CD14-positive monocyte (primary cell): ENCODE measurements around the gene PIK3C2B. TPM values are rescaled to one million over a fixed set of nuclear protein-coding genes. Genes with fewer than 3 reads are reported as not detected.

ENCODE experiments used
- DNase-seq, 3 donors: peaks; one replicate each; pipeline ENCODE4 v3.0.0-alpha.2; 2011 to 2022
- H2AFZ ChIP-seq: 2 replicates; pipeline ENCODE4 v1.6.0; 2012; ENCODE audit warnings: mild to moderate bottlenecking, low read depth, low read length, inconsistent platforms; ENCODE audit not compliant: insufficient read depth, poor library complexity, severe bottlenecking
- H3K27ac ChIP-seq, 2 donors: 1 replicate in 1 of 2; 2 replicates in 1 of 2; pipeline ENCODE4 v1.5.1; 2012 to 2013; ENCODE audit warnings: low read length in 2 of 2, control low read depth in 1 of 2, inconsistent platforms in 1 of 2, low read depth in 1 of 2, mild to moderate bottlenecking in 1 of 2
- H3K27me3 ChIP-seq, 2 donors: one replicate each; pipeline versions ENCODE4 v1.6.0 to v1.6.1; 2011 to 2013; ENCODE audit warnings: low read length in 2 of 2; ENCODE audit not compliant: control insufficient read depth in 2 of 2, insufficient read depth in 2 of 2
- H3K36me3 ChIP-seq, 2 donors: replicated peaks in 1 of 2; 1 replicate in 1 of 2; 2 replicates in 1 of 2; pipeline versions ENCODE4 v1.5.1 to v1.6.1; 2012 to 2013; ENCODE audit warnings: low read length in 2 of 2, control low read depth in 1 of 2, inconsistent platforms in 1 of 2, mild to moderate bottlenecking in 1 of 2; ENCODE audit not compliant: insufficient read depth in 2 of 2, control insufficient read depth in 1 of 2
- H3K4me1 ChIP-seq, 2 donors: 1 replicate in 1 of 2; 2 replicates in 1 of 2; pipeline versions ENCODE4 v1.5.1 to v1.6.1; 2012 to 2013; ENCODE audit warnings: low read length in 2 of 2, control low read depth in 1 of 2, inconsistent platforms in 1 of 2, mild to moderate bottlenecking in 1 of 2, moderate library complexity in 1 of 2; ENCODE audit not compliant: insufficient read depth in 2 of 2, control insufficient read depth in 1 of 2
- H3K4me2 ChIP-seq: replicated peaks from 2 replicates; pipeline ENCODE3; 2012; ENCODE audit warnings: low read length, moderate library complexity, mild to moderate bottlenecking; ENCODE audit not compliant: poor library complexity, severe bottlenecking; ENCODE audit errors: extremely low read depth
- H3K4me3 ChIP-seq, 3 experiments: fragments of 200-600 bp in 1 of 3; sonication (generic) in 1 of 3; replicated peaks in 1 of 3; 1 replicate in 2 of 3; 2 replicates in 1 of 3; pipeline ENCODE4 v1.5.1; 2011 to 2013; ENCODE audit warnings: low read length in 3 of 3, mild to moderate bottlenecking in 3 of 3, control low read depth in 2 of 3, low read depth in 2 of 3, inconsistent platforms in 1 of 3, moderate library complexity in 1 of 3
- H3K79me2 ChIP-seq: 2 replicates; pipeline ENCODE4 v1.6.0; 2012; ENCODE audit warnings: mild to moderate bottlenecking, control low read depth, inconsistent platforms, low read length, moderate library complexity; ENCODE audit not compliant: insufficient read depth
- H3K9ac ChIP-seq: 2 replicates; pipeline ENCODE4 v1.6.0; 2017; ENCODE audit warnings: low read length, mild to moderate bottlenecking; ENCODE audit not compliant: insufficient read depth, poor library complexity, severe bottlenecking
- H3K9me3 ChIP-seq, 2 donors: replicated peaks in 1 of 2; 1 replicate in 1 of 2; 2 replicates in 1 of 2; pipeline versions ENCODE4 v1.5.1 to v1.6.1; 2012 to 2013; ENCODE audit warnings: low read length in 2 of 2, control low read depth in 1 of 2; ENCODE audit not compliant: control insufficient read depth in 1 of 2, insufficient read depth in 1 of 2
- H4K20me1 ChIP-seq: 2 replicates; pipeline ENCODE4 v1.6.0; 2012; ENCODE audit warnings: mild to moderate bottlenecking, low read length, control low read depth, moderate library complexity; ENCODE audit not compliant: insufficient read depth
- H3K27ac Mint-ChIP-seq, 7 donors: one replicate each; pipeline ENCODE4 v1.8.0; 2020; ENCODE audit warnings: mild to moderate bottlenecking in 7 of 7, mixed read lengths in 7 of 7, moderate library complexity in 6 of 7, inconsistent platforms in 2 of 7
- H3K27me3 Mint-ChIP-seq, 3 donors: one replicate each; pipeline ENCODE4 v1.8.0; 2021 to 2022; ENCODE audit warnings: low read depth in 3 of 3, mild to moderate bottlenecking in 3 of 3, mixed read lengths in 3 of 3, moderate library complexity in 3 of 3, inconsistent platforms in 1 of 3
- H3K36me3 Mint-ChIP-seq, 2 donors: one replicate each; pipeline ENCODE4 v1.8.0; 2020; ENCODE audit warnings: mixed read lengths in 2 of 2, inconsistent platforms in 1 of 2, mild to moderate bottlenecking in 1 of 2
- H3K4me1 Mint-ChIP-seq: one replicate; pipeline ENCODE4 v1.8.0; 2020; ENCODE audit warnings: mild to moderate bottlenecking, mixed read lengths
- H3K4me3 Mint-ChIP-seq, 2 donors: one replicate each; pipeline ENCODE4 v1.8.0; 2020; ENCODE audit warnings: mild to moderate bottlenecking in 2 of 2, mixed read lengths in 2 of 2, moderate library complexity in 1 of 2
- H3K9me3 Mint-ChIP-seq, 7 donors: one replicate each; pipeline ENCODE4 v1.8.0; 2020 to 2022; ENCODE audit warnings: mixed read lengths in 7 of 7, mild to moderate bottlenecking in 6 of 7, moderate library complexity in 6 of 7, inconsistent platforms in 2 of 7
- CTCF ChIP-seq: fragments of 200-600 bp; IDR thresholded peaks from one replicate; pipeline ENCODE4 v1.8.0; 2022; ENCODE audit warnings: antibody characterized with exemption, mild to moderate bottlenecking
- WGBS: methylation state at CpG from one replicate; pipeline ENCODE4 v1.1.5; 2013; ENCODE audit warnings: missing lambda C conversion rate; ENCODE audit not compliant: insufficient coverage; 5-methylcytosine and 5-hydroxymethylcytosine counted together
- intact Hi-C, 2 donors: fragments of 100-400 bp; cut with micrococcal nuclease; formaldehyde crosslinking; loops; one replicate each; pipeline versions ENCODE4 v1.15.0 to v1.15.1; 2023
- polyA plus RNA-seq, 3 donors: library from polyadenylated mRNA; depleted of rRNA in 1 of 3; unstranded in 2 of 3; stranded (reverse) in 1 of 3; fragments of 300-500 nt in 2 of 3; fragments of >200 nt in 1 of 3; fragmentation: Illumina TruSeq in 2 of 3; gene quantifications; 1 replicate in 2 of 3; 2 replicates in 1 of 3; pipeline ENCODE4 v1.2.3, GENCODE V29; 2012 to 2021

The PIK3C2B gene
- polyA plus RNA-seq, 3 donors = 0.04 to 1.4 TPM; not detected in 1

GRCh38 chr1:204455063-204455830, 39.4 kb downstream of the PIK3C2B start:
- no peaks in the 10 kb centered on the region for H4K20me1 ChIP-seq
- H2AFZ ChIP-seq = no peak overlapping the region
- H3K4me1 Mint-ChIP-seq = peaks cover 2% of the 10 kb centered on the region
- 94% methylated on average over 10 of the region's 18 CpGs for WGBS
- intact Hi-C loops = no loop called here
- H3K4me2 ChIP-seq = no peak overlapping the region
- H3K27ac Mint-ChIP-seq = peak overlapping the region in 4 of 7 donors; percentile 6 to 77 (median 40)
- H3K27me3 ChIP-seq = no peaks in the 10 kb centered on the region
- no peak overlapping the region for H3K9ac ChIP-seq
- DNase-seq = no peak
- H3K36me3 ChIP-seq = peaks cover 0 to 3% of the 10 kb centered on the region in 2 donors
- H3K9me3 ChIP-seq = no peaks in the 10 kb centered on the region
- H3K36me3 Mint-ChIP-seq = peaks cover 15 to 25% of the 10 kb centered on the region in 2 donors
- H3K9me3 Mint-ChIP-seq = no peaks in the 10 kb centered on the region
- no peak overlapping the region for H3K27ac ChIP-seq
- no peak for TF ChIP-seq CTCF
- H3K27me3 Mint-ChIP-seq = peaks cover 0 to 5% (median 2%) of the 10 kb centered on the region in 3 donors
- H3K4me3 Mint-ChIP-seq = no peak overlapping the region
- no peak overlapping the region for H3K4me3 ChIP-seq
- H3K79me2 ChIP-seq = no peaks in the 10 kb centered on the region
- H3K4me1 ChIP-seq = no peaks in the 10 kb centered on the region

GRCh38 chr1:204454476-204454875, 40.1 kb downstream of the PIK3C2B start:
- Histone ChIP-seq H3K9ac (no peak overlapping the region), H3K36me3 (peaks cover 0 to under 1% of the 10 kb centered on the region in 2 donors), H3K27ac (no peak overlapping the region), H3K4me3 (no peak overlapping the region), H3K27me3 (no peaks in the 10 kb centered on the region), H3K9me3 (no peaks in the 10 kb centered on the region), H3K4me1 (no peaks in the 10 kb centered on the region), H3K79me2 (no peaks in the 10 kb centered on the region), H4K20me1 (no peaks in the 10 kb centered on the region), H2AFZ (no peak overlapping the region), H3K4me2 (no peak overlapping the region)
- 85% methylated on average over 2 of the region's 4 CpGs for WGBS
- H3K27me3 Mint-ChIP-seq = peaks cover 0 to 5% (median 2%) of the 10 kb centered on the region in 3 donors
- peaks cover 10 to 17% of the 10 kb centered on the region in 2 donors for H3K36me3 Mint-ChIP-seq
- TF ChIP-seq CTCF = no peak
- no peak for DNase-seq
- H3K9me3 Mint-ChIP-seq = no peaks in the 10 kb centered on the region
- no peak overlapping the region for H3K4me3 Mint-ChIP-seq
- H3K27ac Mint-ChIP-seq = no peak overlapping the region
- intact Hi-C loops = no loop called here
- peaks cover 2% of the 10 kb centered on the region for H3K4me1 Mint-ChIP-seq
